HepG2 (cell line): ENCODE measurements around the gene PIKFYVE. TPM values are rescaled to one million over a fixed set of nuclear protein-coding genes. Genes with fewer than 3 reads are reported as not detected.

Experiments
- ATAC-seq: fragments of 200-7000 bp; cut with Tn5 transposase; 3 replicates; pipeline ENCODE4 v1.9.1; 2020; ENCODE audit warnings: mild to moderate bottlenecking, moderate library complexity
- BruUV-seq: library from RNA; stranded (reverse); fragments of 400-500 nt; replicated peaks from 2 replicates; lab custom pipeline; 2021; lab: Mats Ljungman, UMichigan
- CTCF ChIA-PET: fragments of 300-600 bp; formaldehyde crosslinking; extraction: SDS; loops from one replicate; lab custom pipeline; 2021; ENCODE audit warnings: low total read pairs, inconsistent platforms, low intra/inter-chr PET ratio; lab: Yijun Ruan, JAX
- POLR2A ChIA-PET: fragments of 350-600 bp; sonication (Branson Sonifier 250); formaldehyde crosslinking; loops from one replicate; lab custom pipeline; 2020; ENCODE audit warnings: antibody characterized with exemption, inconsistent platforms; lab: Yijun Ruan, JAX
- DNase-seq: peaks from one replicate; pipeline ENCODE4 v3.0.0-alpha.2; 2015; ENCODE audit warnings: low spot score
- FAIRE-seq: peaks from 3 replicates; lab custom pipeline; 2011; peaks lifted over from hg19 to GRCh38; lab: Jason Lieb, UNC
- H2AFZ ChIP-seq: one replicate; pipeline ENCODE4 v1.6.1; 2011; ENCODE audit warnings: low read length, inconsistent platforms
- H3K27ac ChIP-seq: fragments of 300-600 bp; 3 replicates; pipeline ENCODE4 v1.8.0; 2011; ENCODE audit warnings: mixed run types, mild to moderate bottlenecking, mixed read lengths, low read length, inconsistent platforms; ENCODE audit not compliant: insufficient read depth; ENCODE audit errors: extremely low read length
- H3K27me3 ChIP-seq, 2 experiments: fragments of 200-600 bp in 1 of 2; 2 replicates in 1 of 2; 3 replicates in 1 of 2; pipeline versions ENCODE4 v1.6.0 to v1.8.0; 2011; ENCODE audit warnings: low read length in 2 of 2, mild to moderate bottlenecking in 2 of 2, moderate library complexity in 2 of 2, inconsistent platforms in 1 of 2; ENCODE audit not compliant: insufficient read depth in 2 of 2, control insufficient read depth in 1 of 2
- H3K36me3 ChIP-seq, 2 experiments: fragments of 200-600 bp in 1 of 2; replicated peaks in 1 of 2; 2 replicates in 1 of 2; 3 replicates in 1 of 2; pipeline versions ENCODE4 v1.5.1 to v1.8.0; 2011; ENCODE audit warnings: low read length in 2 of 2, inconsistent platforms in 1 of 2; ENCODE audit not compliant: insufficient read depth in 2 of 2, control insufficient read depth in 1 of 2
- H3K4me1 ChIP-seq: 2 replicates; pipeline ENCODE4 v1.5.1; 2012; ENCODE audit warnings: low read length, inconsistent platforms; ENCODE audit not compliant: insufficient read depth
- H3K4me2 ChIP-seq: 2 replicates; pipeline ENCODE4 v1.6.0; 2011; ENCODE audit warnings: low read depth, low read length, inconsistent platforms
- H3K4me3 ChIP-seq, 3 experiments: fragments of 200-600 bp in 1 of 3; sonication (generic), shearing (Covaris generic) in 1 of 3; replicated peaks in 1 of 3; 2 replicates each; pipeline ENCODE4 v1.5.1; 2011 to 2016; ENCODE audit warnings: low read length in 3 of 3, inconsistent platforms in 2 of 3, low read depth in 2 of 3, mild to moderate bottlenecking in 2 of 3, control low read depth in 1 of 3, mixed read lengths in 1 of 3; ENCODE audit not compliant: insufficient read depth in 1 of 3
- H3K79me2 ChIP-seq: one replicate; pipeline ENCODE4 v1.6.1; 2011; ENCODE audit warnings: low read length, inconsistent platforms; ENCODE audit not compliant: insufficient read depth
- H3K9ac ChIP-seq: 2 replicates; pipeline ENCODE4 v1.6.0; 2011; ENCODE audit warnings: mild to moderate bottlenecking, low read depth, low read length, inconsistent platforms; ENCODE audit not compliant: insufficient read depth
- H3K9me3 ChIP-seq: 2 replicates; pipeline ENCODE4 v1.5.1; 2012; ENCODE audit warnings: mild to moderate bottlenecking, low read length
- H4K20me1 ChIP-seq: 2 replicates; pipeline ENCODE4 v1.6.0; 2011; ENCODE audit warnings: inconsistent platforms, mild to moderate bottlenecking, low read length, moderate library complexity; ENCODE audit not compliant: insufficient read depth
- ADNP ChIP-seq: sonication (generic); formaldehyde crosslinking; IDR thresholded peaks from 2 replicates; pipeline ENCODE4 v1.4.0; 2020; ENCODE audit warnings: missing genetic modification reagents
- ASH2L ChIP-seq: fragments of 300-600, 200-600 bp; sonication (generic); IDR thresholded peaks from 2 replicates; pipeline ENCODE4 v1.7.0; 2017; ENCODE audit warnings: low read depth, mild to moderate bottlenecking, moderate library complexity, mixed read lengths, low read length; ENCODE audit not compliant: insufficient read length
- EHMT2 ChIP-seq: fragments of 200-600 bp; sonication (generic); IDR thresholded peaks from 2 replicates; pipeline ENCODE4 v1.7.0; 2017; ENCODE audit warnings: antibody characterized with exemption, low read depth, low read length, borderline replicate concordance
- HNF4G ChIP-seq, 2 experiments: sonication (generic) in 1 of 2; formaldehyde crosslinking in 1 of 2; IDR thresholded peaks; 2 replicates each; pipeline versions ENCODE4 v1.4.0 to v1.6.1; 2011 to 2020; ENCODE audit warnings: borderline replicate concordance in 2 of 2, low read depth in 2 of 2, mild to moderate bottlenecking in 2 of 2, low read length in 1 of 2, missing genetic modification reagents in 1 of 2, moderate library complexity in 1 of 2
- KAT2B ChIP-seq: fragments of 150-350 bp; IDR thresholded peaks from 2 replicates; pipeline ENCODE4 v1.6.1; 2014; ENCODE audit warnings: low read depth, low read length, borderline replicate concordance
- NFIC ChIP-seq: IDR thresholded peaks from 2 replicates; pipeline ENCODE4 v1.6.1; 2012; ENCODE audit warnings: mild to moderate bottlenecking, low read length, inconsistent platforms
- NR2F6 ChIP-seq, 2 experiments: IDR thresholded peaks; 2 replicates each; pipeline ENCODE4 v1.6.1; 2016; ENCODE audit warnings: antibody characterized with exemption in 1 of 2, mild to moderate bottlenecking in 1 of 2
- SNAPC2 ChIP-seq: sonication (generic); formaldehyde crosslinking; IDR thresholded peaks from 2 replicates; pipeline ENCODE4 v1.8.1; 2022; ENCODE audit warnings: mild to moderate bottlenecking, missing genetic modification reagents
- SNAPC5 ChIP-seq: sonication (generic); formaldehyde crosslinking; IDR thresholded peaks from 2 replicates; pipeline ENCODE4 v1.8.1; 2023; ENCODE audit warnings: mild to moderate bottlenecking, missing genetic modification reagents, borderline replicate concordance
- TOPORS ChIP-seq: sonication (generic); formaldehyde crosslinking; IDR thresholded peaks from 2 replicates; pipeline ENCODE4 v1.8.0; 2023; ENCODE audit warnings: mild to moderate bottlenecking, missing genetic modification reagents
- ZFP41 ChIP-seq: sonication (generic); formaldehyde crosslinking; IDR thresholded peaks from 2 replicates; pipeline ENCODE4 v1.4.0; 2020; ENCODE audit warnings: mild to moderate bottlenecking, missing genetic modification reagents, borderline replicate concordance
- ZNF121 ChIP-seq: sonication (generic); formaldehyde crosslinking; IDR thresholded peaks from 2 replicates; pipeline ENCODE4 v1.5.0; 2020; ENCODE audit warnings: mild to moderate bottlenecking, missing genetic modification reagents
- ZNF354B ChIP-seq: sonication (generic); formaldehyde crosslinking; IDR thresholded peaks from 2 replicates; pipeline ENCODE4 v1.8.0; 2022; ENCODE audit warnings: mild to moderate bottlenecking, missing genetic modification reagents
- ZNF615 ChIP-seq: sonication (generic); formaldehyde crosslinking; IDR thresholded peaks from 2 replicates; pipeline ENCODE4 v1.5.0; 2020; ENCODE audit warnings: mild to moderate bottlenecking, missing genetic modification reagents, borderline replicate concordance
- ZNF687 ChIP-seq: sonication (generic); formaldehyde crosslinking; IDR thresholded peaks from 2 replicates; pipeline ENCODE4 v1.5.1; 2020; ENCODE audit warnings: mild to moderate bottlenecking, missing genetic modification reagents, moderate library complexity
- ZNF781 ChIP-seq: sonication (generic); formaldehyde crosslinking; IDR thresholded peaks from 2 replicates; pipeline ENCODE4 v1.5.1; 2020; ENCODE audit warnings: borderline replicate concordance, mild to moderate bottlenecking, missing genetic modification reagents; ENCODE audit errors: not compliant biosample characterization
- ZNF878 ChIP-seq: sonication (generic); formaldehyde crosslinking; IDR thresholded peaks from 2 replicates; pipeline ENCODE4 v1.8.1; 2023; ENCODE audit warnings: mild to moderate bottlenecking, missing genetic modification reagents, moderate library complexity
- ZSCAN25 ChIP-seq: sonication (generic); formaldehyde crosslinking; IDR thresholded peaks from 2 replicates; pipeline ENCODE4 v1.8.0; 2022; ENCODE audit warnings: mild to moderate bottlenecking, missing genetic modification reagents
- WGBS: methylation state at CpG from one replicate; pipeline ENCODE4 v1.1.6; 2017; ENCODE audit warnings: low lambda C conversion rate; 5-methylcytosine and 5-hydroxymethylcytosine counted together
- in situ Hi-C: cut with HindIII; loops from 2 replicates; pipeline ENCODE4 v1.10.0; 2017; ENCODE audit warnings: low pct_unique_long_range_greater_than_20kb; ENCODE audit not compliant: extremely low pct_ligation_motif_present
- intact Hi-C: fragments of 100-400 bp; cut with micrococcal nuclease; formaldehyde crosslinking; loops from one replicate; pipeline ENCODE4 v1.10.0; 2022; ENCODE audit not compliant: unreplicated experiment
- polyA plus RNA-seq, 8 experiments: library from polyadenylated mRNA; depleted of rRNA in 3 of 8; stranded (reverse) in 7 of 8; unstranded in 1 of 8; fragments of >200 nt; fragmentation: Illumina TruSeq in 4 of 8; extraction: Trizol in 4 of 8; gene quantifications; 2 replicates each; pipeline versions ENCODE4 v1.2.1 to v1.2.3, GENCODE V29; 2011 to 2016; ENCODE audit warnings: low read depth in 4 of 8, missing spikeins in 1 of 8, mixed read lengths in 1 of 8; ENCODE audit not compliant: insufficient read depth in 1 of 8
- total RNA-seq, 5 experiments: library from RNA; depleted of rRNA; stranded (reverse); fragments of >200 nt; fragmentation: Illumina TruSeq; extraction: Trizol; gene quantifications; 2 replicates each; pipeline ENCODE4 v1.2.3, GENCODE V29; 2016; ENCODE audit warnings: low read depth in 1 of 5

The PIKFYVE gene
- total and polyA plus RNA-seq, 2 of the 13 experiments (the other 11 are each of a cell fraction or from before 2014, with no cell fraction given) = 20.2 to 21.7 TPM

GRCh38 chr2:208255557-208256106, 10.4 kb upstream of the PIKFYVE start:
- Histone ChIP-seq H3K4me1 (peaks cover 59% of the 10 kb centered on the region), H3K27me3 (no peaks in the 10 kb centered on the region; a peak in 2 of 5 replicates), H3K79me2 (peaks cover 39% of the 10 kb centered on the region), H3K27ac (peak overlapping the region; percentile 97), H2AFZ (peak overlapping the region; percentile 64), H3K4me2 (peak overlapping the region; percentile 89), H4K20me1 (no peaks in the 10 kb centered on the region), H3K36me3 (peaks cover 3 to 24% of the 10 kb centered on the region in 2 experiments; a peak in 4 of 5 replicates), H3K9me3 (no peaks in the 10 kb centered on the region), H3K4me3 (peak overlapping the region; percentile 85 to 100 (median 100)), H3K9ac (peak overlapping the region; percentile 71)
- CTCF ChIA-PET = interaction anchor here (1.2 to 2.4 kb wide), 5 partner anchors 10 to 154 kb away, joined by 3 to 11 read pairs (median 6); no protein-coding TSS in a partner anchor
- in situ Hi-C loops = loop anchor here (5.0 to 25.0 kb wide), 2 partner anchors 153 to 543 kb away; partner anchors contain the start of gene CCNYL1
- 10% methylated on average over 13 of the region's 13 CpGs for WGBS
- no peak for DNase-seq
- BruUV-seq = TSS peak; percentile 88
- intact Hi-C loops = loop anchor here (1.0 kb wide), 4 partner anchors 11 to 726 kb away; partner anchors contain the start of genes CREB1 and PIKFYVE
- FAIRE-seq = no peak
- ATAC-seq = no peak
- POLR2A ChIA-PET = interaction anchor here (1.0 to 7.8 kb wide), 15 partner anchors 10 to 1915 kb away, joined by 3 to 145 read pairs (median 9); partner anchors contain the start of genes KANSL1L, METTL21A, PIKFYVE and PLEKHM3
- TF ChIP-seq ADNP (CRISPR knock-in tag) = 0 out of 2 replicates have a peak, but pooled peaks have one; percentile 7
- TF ChIP-seq ZNF615 (CRISPR knock-in tag) = peak; percentile 20; the same call in 1 of the 2 replicates
- TF ChIP-seq TOPORS (CRISPR knock-in tag) = peak; percentile 70; the same call in 1 of the 2 replicates
- TF ChIP-seq SNAPC5 (CRISPR knock-in tag) = 0 out of 2 replicates have a peak, but pooled peaks have one; percentile 62
- no peak for TF ChIP-seq HNF4G (IDR thresholded peaks at IDR 0.05; ENCODE audit: borderline replicate concordance, low read depth, low read length)
- TF ChIP-seq HNF4G (CRISPR knock-in tag; IDR thresholded peaks at IDR 0.05; ENCODE audit: borderline replicate concordance, low read depth) = no peak
- peak; percentile 10 for TF ChIP-seq ASH2L
- peak; percentile 33; the same call in 1 of the 2 replicates for TF ChIP-seq ZSCAN25 (CRISPR knock-in tag)
- 0 out of 2 replicates have a peak, but pooled peaks have one; percentile 12 for TF ChIP-seq ZNF354B (CRISPR knock-in tag)
- TF ChIP-seq NFIC = 0 out of 2 replicates have a peak, but pooled peaks have one; percentile 23
- TF ChIP-seq ZFP41 = no peak
- TF ChIP-seq ZNF121 (CRISPR knock-in tag) = peak; percentile 87
- TF ChIP-seq EHMT2 = peak; percentile 56; the same call in 1 of the 2 replicates
- no peak for TF ChIP-seq KAT2B
- peak; percentile 46; the same call in 1 of the 2 replicates for TF ChIP-seq ZNF878 (CRISPR knock-in tag)
- TF ChIP-seq NR2F6 (IDR thresholded peaks at IDR 0.05) = 0 out of 2 replicates have a peak, but pooled peaks have one; percentile 9
- TF ChIP-seq NR2F6 (CRISPR knock-in tag; IDR thresholded peaks at IDR 0.05) = no peak
- 0 out of 2 replicates have a peak, but pooled peaks have one; percentile 4 for TF ChIP-seq ZNF687 (CRISPR knock-in tag)
- 0 out of 2 replicates have a peak, but pooled peaks have one; percentile 48 for TF ChIP-seq SNAPC2
- TF ChIP-seq ZNF781 (CRISPR knock-in tag) = peak; percentile 75
